GM12878 (cell line): ENCODE measurements around the gene SH3D19. TPM values are rescaled to one million over a fixed set of nuclear protein-coding genes. Genes with fewer than 3 reads are reported as not detected.

Source experiments
- ATAC-seq: fragments of 200-7000 bp; cut with Tn5 transposase; 3 replicates; pipeline ENCODE4 v1.9.1; 2020; ENCODE audit warnings: mild to moderate bottlenecking, moderate library complexity
- BruUV-seq: library from RNA; stranded (reverse); fragments of 400-500 nt; replicated peaks from 2 replicates; lab custom pipeline; 2021; lab: Mats Ljungman, UMichigan
- CTCF ChIA-PET: fragments of 300-600 bp; sonication (Branson Sonifier 250); formaldehyde crosslinking; extraction: SDS; loops from one replicate; lab custom pipeline; 2021; ENCODE audit warnings: inconsistent platforms; lab: Yijun Ruan, JAX
- POLR2A ChIA-PET: fragments of 350-600 bp; formaldehyde crosslinking; extraction: SDS; loops from one replicate; lab custom pipeline; 2021; ENCODE audit warnings: inconsistent platforms; lab: Charles Lee
- RAD21 ChIA-PET: fragments of 300-600 bp; sonication (Branson Sonifier 250); formaldehyde crosslinking; loops from one replicate; lab custom pipeline; 2023; ENCODE audit warnings: antibody characterized with exemption; ENCODE audit not compliant: unreplicated experiment; lab: Charles Lee
- SMC1A ChIA-PET: fragments of 300-600 bp; sonication (Branson Sonifier 250); formaldehyde crosslinking; loops from one replicate; lab custom pipeline; 2023; ENCODE audit not compliant: unreplicated experiment, uncharacterized antibody; lab: Charles Lee
- DNase-seq: peaks from one replicate; pipeline ENCODE4 v3.0.0-alpha.2; 2011; ENCODE audit warnings: low read depth, low spot score
- FAIRE-seq: peaks from 3 replicates; lab custom pipeline; 2011; peaks lifted over from hg19 to GRCh38; lab: Jason Lieb, UNC
- H2AFZ ChIP-seq: 2 replicates; pipeline ENCODE4 v1.6.0; 2011; ENCODE audit warnings: low read depth, low read length, control low read depth; ENCODE audit not compliant: control insufficient read depth
- H3K27ac ChIP-seq: 2 replicates; pipeline ENCODE4 v1.5.1; 2011; ENCODE audit warnings: control low read depth; ENCODE audit not compliant: control insufficient read depth, insufficient read depth
- H3K27me3 ChIP-seq, 2 experiments: replicated peaks in 1 of 2; 2 replicates each; pipeline versions ENCODE4 v1.6.0 to v1.6.1; 2011; ENCODE audit warnings: low read length in 1 of 2; ENCODE audit not compliant: control insufficient read depth in 2 of 2, insufficient read depth in 2 of 2
- H3K36me3 ChIP-seq, 2 experiments: 2 replicates each; pipeline ENCODE4 v1.5.1; 2011; ENCODE audit warnings: low read length in 1 of 2; ENCODE audit not compliant: control insufficient read depth in 2 of 2, insufficient read depth in 2 of 2
- H3K4me1 ChIP-seq: 2 replicates; pipeline ENCODE4 v1.6.1; 2011; ENCODE audit warnings: mild to moderate bottlenecking, low read length, moderate library complexity, mixed read lengths; ENCODE audit not compliant: control insufficient read depth, insufficient read depth
- H3K4me2 ChIP-seq: 2 replicates; pipeline ENCODE4 v1.6.0; 2011; ENCODE audit warnings: control low read depth; ENCODE audit not compliant: control insufficient read depth, insufficient read depth
- H3K4me3 ChIP-seq: fragments of 200-600 bp; sonication (generic); 2 replicates; pipeline ENCODE4 v1.5.1; 2016
- H3K79me2 ChIP-seq: 2 replicates; pipeline ENCODE4 v1.6.0; 2011; ENCODE audit warnings: low read length; ENCODE audit not compliant: control insufficient read depth, insufficient read depth
- H3K9ac ChIP-seq: 2 replicates; pipeline ENCODE4 v1.8.0; 2011; ENCODE audit warnings: low read length, control low read depth, mixed read lengths; ENCODE audit not compliant: control insufficient read depth, insufficient read depth
- H3K9me3 ChIP-seq: replicated peaks from 3 replicates; pipeline ENCODE4 v1.5.1; 2011; ENCODE audit warnings: mild to moderate bottlenecking, low read length; ENCODE audit not compliant: control insufficient read depth, insufficient read depth
- H4K20me1 ChIP-seq: 2 replicates; pipeline ENCODE4 v1.6.0; 2011; ENCODE audit not compliant: control insufficient read depth, insufficient read depth
- BHLHE40 ChIP-seq, 2 experiments: fragments of 450-650 bp in 1 of 2; IDR thresholded peaks; 2 replicates each; pipeline ENCODE4 v1.6.1; 2011 to 2017; ENCODE audit warnings: low read depth in 2 of 2, borderline replicate concordance in 1 of 2, improper control_type of control experiment in 1 of 2, low read length in 1 of 2, mild to moderate bottlenecking in 1 of 2
- CTCF ChIP-seq, 3 experiments: IDR thresholded peaks in 2 of 3; conservative IDR thresholded peaks in 1 of 3; 2 replicates each; pipeline ENCODE4 v1.5.1; 2011; ENCODE audit warnings: low read depth in 3 of 3, low read length in 3 of 3, mild to moderate bottlenecking in 3 of 3, control low read depth in 2 of 3, moderate library complexity in 2 of 3, inconsistent platforms in 1 of 3, mixed read lengths in 1 of 3; ENCODE audit not compliant: control insufficient read depth in 2 of 3, insufficient read depth in 1 of 3; ENCODE audit errors: extremely low read depth in 1 of 3
- EED ChIP-seq: sonication (generic); IDR thresholded peaks from 2 replicates; pipeline ENCODE4 v1.6.1; 2016; ENCODE audit warnings: antibody characterized with exemption, low read depth
- HCFC1 ChIP-seq: fragments of 150-350 bp; IDR thresholded peaks from 2 replicates; pipeline ENCODE4 v1.6.1; 2014; ENCODE audit warnings: low read length
- HDAC2 ChIP-seq: fragments of 200-600 bp; sonication (generic); IDR thresholded peaks from 2 replicates; pipeline ENCODE4 v1.6.1; 2017
- JUNB ChIP-seq: IDR thresholded peaks from 2 replicates; pipeline ENCODE4 v1.6.1; 2016; ENCODE audit warnings: antibody characterized with exemption, mild to moderate bottlenecking
- MYB ChIP-seq: fragments of 150-350 bp; IDR thresholded peaks from 2 replicates; pipeline ENCODE4 v1.6.1; 2014; ENCODE audit warnings: mild to moderate bottlenecking, low read depth, low read length, borderline replicate concordance
- NKRF ChIP-seq: fragments of 450-650 bp; conservative IDR thresholded peaks from 2 replicates; pipeline ENCODE4 v1.6.1; 2017; ENCODE audit warnings: mild to moderate bottlenecking, moderate library complexity
- PAX5 ChIP-seq: IDR thresholded peaks from 2 replicates; pipeline ENCODE4 v1.6.1; 2011; ENCODE audit warnings: low read depth, low read length, borderline replicate concordance
- PAX8 ChIP-seq: fragments of 450-650 bp; IDR thresholded peaks from 2 replicates; pipeline ENCODE4 v1.6.1; 2017; ENCODE audit warnings: mild to moderate bottlenecking, moderate library complexity
- POLR2AphosphoS2 ChIP-seq: IDR thresholded peaks from 2 replicates; pipeline ENCODE4 v1.6.1; 2011; ENCODE audit warnings: low read depth, mild to moderate bottlenecking, low read length, improper control_type of control experiment, moderate library complexity
- PRDM15 ChIP-seq: fragments of 450-650 bp; formaldehyde crosslinking; IDR thresholded peaks from 2 replicates; pipeline ENCODE4 v1.4.0; 2020; ENCODE audit warnings: mild to moderate bottlenecking, moderate library complexity
- SIX5 ChIP-seq: IDR thresholded peaks from 2 replicates; pipeline ENCODE4 v1.6.1; 2011; ENCODE audit warnings: mild to moderate bottlenecking, low read depth, low read length, moderate library complexity; ENCODE audit not compliant: severe bottlenecking
- STAT1 ChIP-seq: fragments of 450-650 bp; conservative IDR thresholded peaks from 2 replicates; pipeline ENCODE4 v1.6.1; 2014; ENCODE audit warnings: antibody characterized with exemption, mild to moderate bottlenecking
- TARDBP ChIP-seq: IDR thresholded peaks from 2 replicates; pipeline ENCODE4 v1.6.1; 2016; ENCODE audit warnings: borderline replicate concordance
- YBX1 ChIP-seq: fragments of 450-650 bp; IDR thresholded peaks from 2 replicates; pipeline ENCODE4 v1.6.1; 2016; ENCODE audit warnings: antibody characterized with exemption
- ZNF384 ChIP-seq: IDR thresholded peaks from 2 replicates; pipeline ENCODE4 v1.6.1; 2012; ENCODE audit warnings: low read depth, mild to moderate bottlenecking, low read length, improper control_type of control experiment, borderline replicate concordance
- WGBS: methylation state at CpG from one replicate; pipeline ENCODE4 v1.1.6; 2016; ENCODE audit warnings: low lambda C conversion rate; ENCODE audit not compliant: insufficient replicate concordance, insufficient coverage; ENCODE audit errors: missing lambda C conversion rate; 5-methylcytosine and 5-hydroxymethylcytosine counted together
- in situ Hi-C: fragments of 300-500 bp; cut with MboI; formaldehyde crosslinking; loops from 9 replicates; pipeline ENCODE4 v1.14.3; 2018; ENCODE audit warnings: mixed read lengths
- intact Hi-C: fragments of 100-400 bp; cut with micrococcal nuclease; formaldehyde crosslinking; loops from one replicate; pipeline ENCODE4 v1.14.2; 2022; ENCODE audit not compliant: unreplicated experiment
- polyA plus RNA-seq, 11 experiments: library from polyadenylated mRNA; depleted of rRNA in 4 of 11; unstranded in 6 of 11; stranded (reverse) in 5 of 11; fragments of >200 nt; fragmentation: Nextera tagmentation in 4 of 11; fragmentation: Illumina TruSeq in 1 of 11; extraction: Ambion mirVana in 4 of 11; extraction: Trizol in 1 of 11; gene quantifications; 1 replicate in 1 of 11; 2 replicates in 10 of 11; pipeline versions ENCODE4 v1.2.1 to v1.2.3, GENCODE V29; 2011 to 2016; ENCODE audit warnings: inconsistent platforms in 2 of 11, missing spikeins in 2 of 11, low read depth in 1 of 11
- total RNA-seq, 4 experiments: library from RNA; depleted of rRNA in 3 of 4; stranded (reverse); fragments of >200 nt in 3 of 4; fragmentation: Illumina TruSeq in 1 of 4; extraction: Trizol in 1 of 4; gene quantifications; 2 replicates each; pipeline versions ENCODE4 v1.2.1 to v1.2.3, GENCODE V29; 2013 to 2021

Gene SH3D19
- total and polyA plus RNA-seq, 10 of the 15 experiments (the other 5 are each of a cell fraction or from before 2014, with no cell fraction given), result 0.03 to 6.9 (median 0.33) TPM; not detected in 3

GRCh38 chr4:151142758-151143157 lies 182.6 kb downstream of the SH3D19 start (continued):
- no peak for TF ChIP-seq HDAC2
- TF ChIP-seq, all 136 proteins: peak for 0

- ChIA-PET CTCF (no interaction called here), RAD21 (no interaction called here), SMC1A (no interaction called here), POLR2A (no interaction called here)
- no peak overlapping the region for H3K4me2 ChIP-seq
- H3K4me3 ChIP-seq, result no peak overlapping the region
- no peaks in the 10 kb centered on the region for H3K79me2 ChIP-seq
- no TSS peak for BruUV-seq
- intact Hi-C loops, result no loop called here
- no peaks in the 10 kb centered on the region for H3K36me3 ChIP-seq
- ATAC-seq (no peak), DNase-seq (no peak), FAIRE-seq (no peak)
- no peak overlapping the region for H2AFZ ChIP-seq
- H3K9ac ChIP-seq, result no peak overlapping the region
- H3K9me3 ChIP-seq, result no peaks in the 10 kb centered on the region
- H3K27ac ChIP-seq, result no peak overlapping the region
- H4K20me1 ChIP-seq, result no peaks in the 10 kb centered on the region
- H3K4me1 ChIP-seq, result no peaks in the 10 kb centered on the region
- no peaks in the 10 kb centered on the region for H3K27me3 ChIP-seq
- in situ Hi-C loops, result no loop called here
- WGBS, result 44% methylated on average over 1 of the region's 1 CpG
- no peak for TF ChIP-seq HDAC2
- TF ChIP-seq YBX1, result no peak
- TF ChIP-seq JUNB, result no peak
- no peak for TF ChIP-seq PAX5
- TF ChIP-seq SIX5, result no peak
- TF ChIP-seq PRDM15, result no peak
- no peak for TF ChIP-seq PAX8
- no peak for TF ChIP-seq BHLHE40 (IDR thresholded peaks at IDR 0.05; ENCODE audit: borderline replicate concordance in 1 of 2, low read depth in 2 of 2, low read length in 1 of 2)
- TF ChIP-seq POLR2AphosphoS2, result no peak
- no peak for TF ChIP-seq EED
- no peak for TF ChIP-seq HCFC1
- TF ChIP-seq CTCF (IDR thresholded peaks at IDR 0.05 in 2 of 3, conservative IDR thresholded peaks at IDR 0.05 in 1 of 3; ENCODE audit: control insufficient read depth in 2 of 3, extremely low read depth in 1 of 3, insufficient read depth in 1 of 3, low read depth in 3 of 3, low read length in 3 of 3), result no peak
- no peak for TF ChIP-seq TARDBP
- no peak for TF ChIP-seq NKRF
- TF ChIP-seq STAT1, result no peak
- TF ChIP-seq ZNF384, result no peak
- TF ChIP-seq MYB, result no peak
Measured at GRCh38 chr4:151139814-151140213, 185.6 kb downstream of the SH3D19 start.
